GM12892 (cell line): ENCODE data around the gene PUS10.
"Not testable (repeated sequence)": the region's sequence is repeated elsewhere in the genome, so short reads cannot be mapped to it uniquely, and the experiment has no call there.

ENCODE experiments used
- POLR2A ChIP-seq: IDR thresholded peaks from 2 replicates; pipeline ENCODE4 v1.6.1; 2011; ENCODE audit warnings: low read depth, low read length, control low read depth
- POLR2AphosphoS5 ChIP-seq: IDR thresholded peaks from 2 replicates; pipeline ENCODE4 v1.6.1; 2011; ENCODE audit warnings: low read depth, low read length, control low read depth
- TAF1 ChIP-seq: IDR thresholded peaks from 2 replicates; pipeline ENCODE4 v1.6.1; 2011; ENCODE audit warnings: low read depth, mild to moderate bottlenecking, control low read depth, low read length, borderline replicate concordance

GRCh38 chr2:61034592-61034991 lies 16.5 kb upstream of the PUS10 start:
- not testable (repeated sequence) for TF ChIP-seq POLR2AphosphoS5, POLR2A, TAF1
